ENCODE data around the gene RRBP1.

DNA sequence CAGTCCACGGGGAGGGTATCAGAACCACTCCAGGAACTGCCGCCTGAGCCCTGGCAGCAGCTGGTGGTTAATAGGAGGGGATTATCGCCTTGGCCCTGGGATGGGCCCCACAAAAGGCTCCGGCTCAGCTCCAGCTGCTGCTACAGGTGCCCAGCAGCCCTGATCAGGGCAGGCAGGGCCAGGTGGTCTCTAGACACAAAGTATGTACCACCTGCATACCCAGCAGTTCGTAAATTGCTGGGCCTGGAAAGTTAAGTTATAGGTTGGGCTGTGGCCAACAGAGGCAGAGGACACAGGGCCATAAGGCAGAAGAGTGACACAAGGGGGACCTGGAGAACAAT, 35.1 kb downstream of the RRBP1 start:
- TF ChIP-seq, protein P1, sequence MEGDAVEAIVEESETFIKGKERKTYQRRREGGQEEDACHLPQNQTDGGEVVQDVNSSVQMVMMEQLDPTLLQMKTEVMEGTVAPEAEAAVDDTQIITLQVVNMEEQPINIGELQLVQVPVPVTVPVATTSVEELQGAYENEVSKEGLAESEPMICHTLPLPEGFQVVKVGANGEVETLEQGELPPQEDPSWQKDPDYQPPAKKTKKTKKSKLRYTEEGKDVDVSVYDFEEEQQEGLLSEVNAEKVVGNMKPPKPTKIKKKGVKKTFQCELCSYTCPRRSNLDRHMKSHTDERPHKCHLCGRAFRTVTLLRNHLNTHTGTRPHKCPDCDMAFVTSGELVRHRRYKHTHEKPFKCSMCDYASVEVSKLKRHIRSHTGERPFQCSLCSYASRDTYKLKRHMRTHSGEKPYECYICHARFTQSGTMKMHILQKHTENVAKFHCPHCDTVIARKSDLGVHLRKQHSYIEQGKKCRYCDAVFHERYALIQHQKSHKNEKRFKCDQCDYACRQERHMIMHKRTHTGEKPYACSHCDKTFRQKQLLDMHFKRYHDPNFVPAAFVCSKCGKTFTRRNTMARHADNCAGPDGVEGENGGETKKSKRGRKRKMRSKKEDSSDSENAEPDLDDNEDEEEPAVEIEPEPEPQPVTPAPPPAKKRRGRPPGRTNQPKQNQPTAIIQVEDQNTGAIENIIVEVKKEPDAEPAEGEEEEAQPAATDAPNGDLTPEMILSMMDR (IDR thresholded peaks at IDR 0.05): no peak
- TF ChIP-seq POLR2A (IDR thresholded peaks at IDR 0.05): no peak
